Endothelial cell of hepatic sinusoid (primary cell): Measurements from ENCODE around the gene SORCS2.

Experiments
- in situ Hi-C: cut with HindIII; loops from 2 replicates; pipeline ENCODE4 v1.10.0; 2017; ENCODE audit warnings: low sequenced_read_pairs

Gene SORCS2

GRCh38 chr4:7698584-7698983 lies 506.2 kb downstream of the SORCS2 start:
- in situ Hi-C loops, result loop anchor here (10.0 kb wide), 1 partner anchor 304 kb away; no protein-coding TSS in a partner anchor

- in situ Hi-C loops, result loop anchor here (10.0 kb wide), 1 partner anchor 304 kb away; no protein-coding TSS in a partner anchor
Observed at GRCh38 chr4:7699031-7699430, 506.7 kb downstream of the SORCS2 start.

GRCh38 chr4:7699825-7700224 lies 507.5 kb downstream of the SORCS2 start:
- in situ Hi-C loops, result loop anchor here (10.0 kb wide), 1 partner anchor 305 kb away; no protein-coding TSS in a partner anchor

- in situ Hi-C loops, result no loop called here
Observed at GRCh38 chr4:7700665-7701064, 508.3 kb downstream of the SORCS2 start.

GRCh38 chr4:7701866-7702649 lies 509.7 kb downstream of the SORCS2 start:
- in situ Hi-C loops, result no loop called here

GRCh38 chr4:7703688-7704087 lies 511.4 kb downstream of the SORCS2 start:
- in situ Hi-C loops, result no loop called here

- in situ Hi-C loops, result no loop called here
Observed at GRCh38 chr4:7704091-7704490, 511.8 kb downstream of the SORCS2 start.

- in situ Hi-C loops, result no loop called here
Observed at GRCh38 chr4:7704625-7705024, 512.3 kb downstream of the SORCS2 start.

- in situ Hi-C loops, result no loop called here
Observed at GRCh38 chr4:7705062-7705461, 512.7 kb downstream of the SORCS2 start.

- in situ Hi-C loops, result no loop called here
Observed at GRCh38 chr4:7705593-7705992, 513.3 kb downstream of the SORCS2 start.

- in situ Hi-C loops, result no loop called here
Observed at GRCh38 chr4:7708238-7708637, 515.9 kb downstream of the SORCS2 start.

GRCh38 chr4:7708981-7709380 lies 516.6 kb downstream of the SORCS2 start:
- in situ Hi-C loops, result no loop called here

GRCh38 chr4:7709431-7709830 lies 517.1 kb downstream of the SORCS2 start:
- in situ Hi-C loops, result no loop called here

- in situ Hi-C loops, result no loop called here
Observed at GRCh38 chr4:7710126-7710525, 517.8 kb downstream of the SORCS2 start.

GRCh38 chr4:7710576-7711306 lies 518.4 kb downstream of the SORCS2 start:
- in situ Hi-C loops, result no loop called here

GRCh38 chr4:7711307-7711963 lies 519.1 kb downstream of the SORCS2 start:
- in situ Hi-C loops, result no loop called here

- in situ Hi-C loops, result no loop called here
Observed at GRCh38 chr4:7712021-7712671, 519.8 kb downstream of the SORCS2 start.

GRCh38 chr4:7713757-7714156 lies 521.4 kb downstream of the SORCS2 start:
- in situ Hi-C loops, result no loop called here

- in situ Hi-C loops, result no loop called here
Observed at GRCh38 chr4:7714176-7714575, 521.8 kb downstream of the SORCS2 start.

- in situ Hi-C loops, result no loop called here
Observed at GRCh38 chr4:7714738-7715137, 522.4 kb downstream of the SORCS2 start.
